ENCODE data around the gene HSF5. TPM values are rescaled to one million over a fixed set of nuclear protein-coding genes. Genes with fewer than 3 reads are reported as not detected.

The HSF5 gene
- total RNA-seq, 1 experiment from 2014 or later: 0.07 TPM

GRCh38 chr17:58377093-58377601 lies 111.1 kb downstream of the HSF5 start:
- no peak overlapping the region for H3K4me3 Mint-ChIP-seq (ENCODE audit: low read depth, unreplicated experiment)
- DNase-seq: peak; percentile 68
- peak overlapping the region; percentile 55 for H3K27ac Mint-ChIP-seq (ENCODE audit: unreplicated experiment)
- no peaks in the 10 kb centered on the region for H3K27me3 Mint-ChIP-seq (ENCODE audit: unreplicated experiment)
- no peaks in the 10 kb centered on the region for H3K9me3 Mint-ChIP-seq (ENCODE audit: low read depth, unreplicated experiment)
- peaks cover 5% of the 10 kb centered on the region for H3K36me3 Mint-ChIP-seq (ENCODE audit: insufficient read depth, unreplicated experiment)
- intact Hi-C loops (cut with micrococcal nuclease; ENCODE audit: unreplicated experiment): no loop called here
- CTCF ChIA-PET: interaction anchor here (0.6 to 1.0 kb wide), 3 partner anchors 13 to 125 kb away, joined by 3 to 5 read pairs (median 4); partner anchors contain the start of gene RNF43
- no TSS peak for BruUV-seq (replicated peaks)
- peaks cover 49% of the 10 kb centered on the region for H3K4me1 Mint-ChIP-seq (ENCODE audit: low read depth, unreplicated experiment)
- TF ChIP-seq, protein P1, sequence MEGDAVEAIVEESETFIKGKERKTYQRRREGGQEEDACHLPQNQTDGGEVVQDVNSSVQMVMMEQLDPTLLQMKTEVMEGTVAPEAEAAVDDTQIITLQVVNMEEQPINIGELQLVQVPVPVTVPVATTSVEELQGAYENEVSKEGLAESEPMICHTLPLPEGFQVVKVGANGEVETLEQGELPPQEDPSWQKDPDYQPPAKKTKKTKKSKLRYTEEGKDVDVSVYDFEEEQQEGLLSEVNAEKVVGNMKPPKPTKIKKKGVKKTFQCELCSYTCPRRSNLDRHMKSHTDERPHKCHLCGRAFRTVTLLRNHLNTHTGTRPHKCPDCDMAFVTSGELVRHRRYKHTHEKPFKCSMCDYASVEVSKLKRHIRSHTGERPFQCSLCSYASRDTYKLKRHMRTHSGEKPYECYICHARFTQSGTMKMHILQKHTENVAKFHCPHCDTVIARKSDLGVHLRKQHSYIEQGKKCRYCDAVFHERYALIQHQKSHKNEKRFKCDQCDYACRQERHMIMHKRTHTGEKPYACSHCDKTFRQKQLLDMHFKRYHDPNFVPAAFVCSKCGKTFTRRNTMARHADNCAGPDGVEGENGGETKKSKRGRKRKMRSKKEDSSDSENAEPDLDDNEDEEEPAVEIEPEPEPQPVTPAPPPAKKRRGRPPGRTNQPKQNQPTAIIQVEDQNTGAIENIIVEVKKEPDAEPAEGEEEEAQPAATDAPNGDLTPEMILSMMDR (IDR thresholded peaks at IDR 0.05; ENCODE audit: unreplicated experiment): no peak

DNA sequence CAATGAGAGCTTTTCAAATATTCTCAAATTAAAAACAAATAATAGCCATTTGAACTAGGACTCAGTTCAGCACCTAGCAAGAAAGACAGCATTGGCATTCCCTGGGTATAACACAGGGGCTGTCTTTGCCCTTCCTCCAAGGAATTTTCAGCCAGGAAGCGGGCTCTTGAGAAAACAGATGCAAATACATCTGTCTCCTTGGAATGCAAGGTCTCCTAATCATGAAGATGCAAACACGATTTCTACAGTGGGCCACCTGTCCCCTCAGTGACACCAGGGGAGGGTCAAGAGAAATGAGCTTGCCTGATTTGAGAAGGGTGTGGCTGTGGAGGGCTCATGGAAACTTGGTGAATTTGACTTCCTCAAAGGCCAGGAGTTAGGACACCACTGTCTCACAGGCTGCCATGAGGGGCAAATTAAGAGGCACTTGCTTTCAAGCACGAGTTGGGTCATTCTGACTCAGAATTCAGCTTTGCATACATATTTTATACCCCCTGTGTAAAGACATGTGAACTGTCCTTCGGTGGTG lies 111.7 kb downstream of the HSF5 start:
- TF ChIP-seq, protein P1 (IDR thresholded peaks at IDR 0.05; ENCODE audit: unreplicated experiment): no peak
- CTCF ChIA-PET: interaction anchor here (0.6 to 1.0 kb wide), 3 partner anchors 12 to 124 kb away, joined by 3 to 5 read pairs (median 4); partner anchors contain the start of gene RNF43
- H3K27ac Mint-ChIP-seq (ENCODE audit: unreplicated experiment): no peak overlapping the region
- no peaks in the 10 kb centered on the region for H3K9me3 Mint-ChIP-seq (ENCODE audit: low read depth, unreplicated experiment)
- no peaks in the 10 kb centered on the region for H3K27me3 Mint-ChIP-seq (ENCODE audit: unreplicated experiment)
- peaks cover 43% of the 10 kb centered on the region for H3K4me1 Mint-ChIP-seq (ENCODE audit: low read depth, unreplicated experiment)
- no TSS peak for BruUV-seq (replicated peaks)
- DNase-seq: no peak
- H3K4me3 Mint-ChIP-seq (ENCODE audit: low read depth, unreplicated experiment): no peak overlapping the region
- peaks cover 5% of the 10 kb centered on the region for H3K36me3 Mint-ChIP-seq (ENCODE audit: insufficient read depth, unreplicated experiment)
- intact Hi-C loops (cut with micrococcal nuclease; ENCODE audit: unreplicated experiment): no loop called here

GRCh38 chr17:58375811-58376210 lies 112.4 kb downstream of the HSF5 start:
- BruUV-seq (replicated peaks): no TSS peak
- Mint-ChIP-seq H3K36me3 (ENCODE audit: insufficient read depth, unreplicated experiment) (peaks cover 5% of the 10 kb centered on the region), H3K9me3 (ENCODE audit: low read depth, unreplicated experiment) (no peaks in the 10 kb centered on the region), H3K4me1 (ENCODE audit: low read depth, unreplicated experiment) (peaks cover 35% of the 10 kb centered on the region), H3K27ac (ENCODE audit: unreplicated experiment) (no peak overlapping the region), H3K4me3 (ENCODE audit: low read depth, unreplicated experiment) (no peak overlapping the region), H3K27me3 (ENCODE audit: unreplicated experiment) (no peaks in the 10 kb centered on the region)
- intact Hi-C loops (cut with micrococcal nuclease; ENCODE audit: unreplicated experiment): no loop called here
- TF ChIP-seq, protein P1 (IDR thresholded peaks at IDR 0.05; ENCODE audit: unreplicated experiment): no peak
- CTCF ChIA-PET: no interaction called here
- DNase-seq: no peak

DNA sequence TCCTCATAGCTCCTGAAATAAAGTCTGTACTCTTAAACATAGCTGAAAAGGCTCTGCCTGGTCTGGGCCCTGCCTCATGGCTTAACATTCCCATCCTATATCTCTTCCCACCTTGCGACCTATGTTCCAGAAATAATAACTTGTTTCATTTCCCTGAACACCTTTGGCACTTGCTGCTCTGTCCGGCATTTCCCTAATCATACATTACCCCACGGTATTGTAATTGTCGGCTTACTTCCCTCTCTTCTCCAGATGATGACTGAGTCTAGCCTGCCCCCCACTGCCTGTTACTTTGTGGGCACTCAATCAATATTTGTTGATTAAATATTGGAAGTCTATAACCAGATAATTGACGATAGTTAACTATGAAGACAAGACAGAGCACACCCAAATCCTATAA lies 113.0 kb downstream of the HSF5 start:
- TF ChIP-seq, protein P1 (IDR thresholded peaks at IDR 0.05; ENCODE audit: unreplicated experiment): no peak
- peaks cover 5% of the 10 kb centered on the region for H3K36me3 Mint-ChIP-seq (ENCODE audit: insufficient read depth, unreplicated experiment)
- BruUV-seq (replicated peaks): no TSS peak

More for the DNA sequence above, 113.0 kb downstream of the HSF5 start:
- Mint-ChIP-seq H3K27me3 (ENCODE audit: unreplicated experiment) (no peaks in the 10 kb centered on the region), H3K4me3 (ENCODE audit: low read depth, unreplicated experiment) (no peak overlapping the region), H3K27ac (ENCODE audit: unreplicated experiment) (no peak overlapping the region), H3K9me3 (ENCODE audit: low read depth, unreplicated experiment) (no peaks in the 10 kb centered on the region), H3K4me1 (ENCODE audit: low read depth, unreplicated experiment) (peaks cover 32% of the 10 kb centered on the region)
- intact Hi-C loops (cut with micrococcal nuclease; ENCODE audit: unreplicated experiment): no loop called here
- no peak for DNase-seq
- CTCF ChIA-PET: no interaction called here

All from Calu3 (cell line).